IMR-90 (cell line): ENCODE results near the gene KRT80. TPM values are rescaled to one million over a fixed set of nuclear protein-coding genes. Genes with fewer than 3 reads are reported as not detected.

ENCODE experiments used
- ATAC-seq: fragments of 200-7000 bp; cut with Tn5 transposase; 2 replicates; pipeline ENCODE4 v1.9.1; 2020; ENCODE audit warnings: low read depth, mild to moderate bottlenecking, moderate library complexity
- BruUV-seq: library from RNA; stranded (reverse); fragments of 400-500 nt; replicated peaks from 2 replicates; lab custom pipeline; 2021; lab: Mats Ljungman, UMichigan
- CTCF ChIA-PET: fragments of 300-600 bp; formaldehyde crosslinking; extraction: SDS; loops from one replicate; lab custom pipeline; 2021; ENCODE audit warnings: antibody characterized with exemption; lab: Yijun Ruan, JAX
- POLR2A ChIA-PET: fragments of 300-600 bp; sonication (Branson Sonifier 250); formaldehyde crosslinking; loops from one replicate; lab custom pipeline; 2022; ENCODE audit warnings: antibody characterized with exemption; ENCODE audit not compliant: unreplicated experiment; lab: Charles Lee
- DNase-seq: peaks from one replicate; pipeline ENCODE4 v3.0.0; 2013
- H2AFZ ChIP-seq: replicated peaks from 2 replicates; pipeline ENCODE3; 2013; ENCODE audit warnings: low read length, mild to moderate bottlenecking; ENCODE audit not compliant: poor library complexity
- H2AK5ac ChIP-seq: 2 replicates; pipeline ENCODE4 v1.6.1; 2013; ENCODE audit warnings: low read depth, low read length, inconsistent platforms
- H2AK9ac ChIP-seq: replicated peaks from 2 replicates; pipeline ENCODE3; 2013; ENCODE audit warnings: mild to moderate bottlenecking, low read depth, low read length, moderate library complexity; ENCODE audit not compliant: poor library complexity
- H2BK120ac ChIP-seq: 2 replicates; pipeline ENCODE4 v1.6.1; 2013; ENCODE audit warnings: low read depth, low read length, inconsistent platforms
- H2BK15ac ChIP-seq: 3 replicates; pipeline ENCODE4 v1.6.1; 2013; ENCODE audit warnings: low read depth, low read length, inconsistent platforms
- H2BK20ac ChIP-seq: 2 replicates; pipeline ENCODE4 v1.6.1; 2013; ENCODE audit warnings: low read depth, mild to moderate bottlenecking, inconsistent platforms, low read length, moderate library complexity
- H2BK5ac ChIP-seq: 2 replicates; pipeline ENCODE4 v1.6.1; 2013; ENCODE audit warnings: mild to moderate bottlenecking, low read depth, low read length, inconsistent platforms; ENCODE audit not compliant: poor library complexity, severe bottlenecking
- H3K14ac ChIP-seq: replicated peaks from 2 replicates; pipeline ENCODE4 v1.6.1; 2013; ENCODE audit warnings: low read depth, low read length, inconsistent platforms
- H3K18ac ChIP-seq: 2 replicates; pipeline ENCODE4 v1.6.1; 2013; ENCODE audit warnings: low read depth, low read length, control low read depth
- H3K23ac ChIP-seq: 2 replicates; pipeline ENCODE4 v1.6.1; 2013; ENCODE audit warnings: low read depth, low read length, inconsistent platforms
- H3K27ac ChIP-seq: 2 replicates; pipeline ENCODE4 v1.5.1; 2013; ENCODE audit warnings: mild to moderate bottlenecking, control low read depth, low read length; ENCODE audit not compliant: insufficient read depth
- H3K27me3 ChIP-seq: 2 replicates; pipeline ENCODE4 v1.6.1; 2013; ENCODE audit warnings: low read length; ENCODE audit not compliant: control insufficient read depth, insufficient read depth
- H3K36me3 ChIP-seq: 2 replicates; pipeline ENCODE4 v1.6.1; 2013; ENCODE audit warnings: low read length, mixed read lengths; ENCODE audit not compliant: control insufficient read depth, insufficient read depth
- H3K4ac ChIP-seq: 2 replicates; pipeline ENCODE4 v1.6.1; 2013; ENCODE audit warnings: low read depth, low read length, inconsistent platforms
- H3K4me1 ChIP-seq: 2 replicates; pipeline ENCODE4 v1.6.1; 2013; ENCODE audit warnings: low read length, mixed read lengths; ENCODE audit not compliant: control insufficient read depth, insufficient read depth
- H3K4me2 ChIP-seq: 2 replicates; pipeline ENCODE4 v1.6.1; 2013; ENCODE audit warnings: low read depth, mild to moderate bottlenecking, control low read depth, low read length, moderate library complexity
- H3K4me3 ChIP-seq: 2 replicates; pipeline ENCODE4 v1.5.1; 2013; ENCODE audit warnings: low read depth, mild to moderate bottlenecking, control low read depth, low read length, moderate library complexity; ENCODE audit not compliant: insufficient read depth
- H3K56ac ChIP-seq: 2 replicates; pipeline ENCODE4 v1.6.1; 2013; ENCODE audit warnings: low read length, inconsistent platforms; ENCODE audit not compliant: insufficient read depth; ENCODE audit errors: extremely low read depth
- H3K79me1 ChIP-seq, 2 experiments: 2 replicates each; pipeline ENCODE4 v1.6.1; 2013; ENCODE audit warnings: low read length in 2 of 2, inconsistent platforms in 1 of 2, low read depth in 1 of 2
- H3K9ac ChIP-seq: 2 replicates; pipeline ENCODE4 v1.6.1; 2013; ENCODE audit warnings: low read depth, low read length, control low read depth
- H3K9me1 ChIP-seq: 2 replicates; pipeline ENCODE4 v1.6.1; 2013; ENCODE audit warnings: low read length, inconsistent platforms; ENCODE audit not compliant: insufficient read depth
- H3K9me3 ChIP-seq: 2 replicates; pipeline ENCODE4 v1.6.1; 2013; ENCODE audit warnings: low read length; ENCODE audit not compliant: control insufficient read depth, insufficient read depth
- H4K20me1 ChIP-seq: 2 replicates; pipeline ENCODE4 v1.6.1; 2013; ENCODE audit warnings: low read length, inconsistent platforms; ENCODE audit not compliant: insufficient read depth
- H4K5ac ChIP-seq: 2 replicates; pipeline ENCODE4 v1.6.1; 2013; ENCODE audit warnings: mild to moderate bottlenecking, low read depth, low read length, control low read depth
- H4K8ac ChIP-seq, 2 experiments: 2 replicates each; pipeline ENCODE4 v1.6.1; 2013; ENCODE audit warnings: low read depth in 2 of 2, low read length in 2 of 2, control low read depth in 1 of 2, inconsistent platforms in 1 of 2
- H4K91ac ChIP-seq: 2 replicates; pipeline ENCODE4 v1.6.1; 2013; ENCODE audit warnings: low read depth, low read length, inconsistent platforms; ENCODE audit not compliant: insufficient read depth
- FOS ChIP-seq: fragments of 150-350 bp; IDR thresholded peaks from 2 replicates; pipeline ENCODE4 v1.6.1; 2016; ENCODE audit warnings: low read depth, low read length
- RCOR1 ChIP-seq: IDR thresholded peaks from 2 replicates; pipeline ENCODE4 v1.6.1; 2012; ENCODE audit warnings: mild to moderate bottlenecking, low read length, improper control_type of control experiment; ENCODE audit not compliant: insufficient replicate concordance
- RFX5 ChIP-seq: IDR thresholded peaks from 2 replicates; pipeline ENCODE4 v1.8.0; 2012; ENCODE audit warnings: low read depth, mild to moderate bottlenecking, low read length, moderate library complexity
- SMC3 ChIP-seq: fragments of 150-350 bp; IDR thresholded peaks from 2 replicates; pipeline ENCODE4 v1.6.1; 2016; ENCODE audit warnings: low read depth, mild to moderate bottlenecking, antibody characterized with exemption, low read length, moderate library complexity
- WGBS, 2 experiments: methylation state at CpG; one replicate each; pipeline versions ENCODE4 v1.1.5 to v1.1.7; 2013; ENCODE audit warnings: missing lambda C conversion rate in 2 of 2; ENCODE audit not compliant: insufficient read length in 1 of 2; ENCODE audit errors: extremely low coverage in 2 of 2; 5-methylcytosine and 5-hydroxymethylcytosine counted together
- dilution Hi-C: fragments of 300-500 bp; cut with HindIII; formaldehyde crosslinking; loops from one replicate; pipeline ENCODE4 v1.14.3; 2018; ENCODE audit warnings: low sequenced_read_pairs; ENCODE audit not compliant: unreplicated experiment
- in situ Hi-C: fragments of 300-500 bp; cut with MboI; formaldehyde crosslinking; loops from 3 replicates; pipeline ENCODE4 v1.14.3; 2019; ENCODE audit warnings: low sequenced_read_pairs, inconsistent platforms, mixed read lengths
- intact Hi-C: fragments of 100-400 bp; cut with micrococcal nuclease; formaldehyde crosslinking; loops from 2 replicates; pipeline ENCODE4 v1.10.0; 2022
- polyA plus RNA-seq, 3 experiments: library from polyadenylated mRNA; depleted of rRNA; stranded (reverse); fragments of >200 nt; gene quantifications; 2 replicates each; pipeline ENCODE4 v1.2.3, GENCODE V29; 2012; ENCODE audit warnings: low replicate concordance in 1 of 3
- total RNA-seq: library from RNA; depleted of rRNA; stranded (reverse); fragments of >200 nt; gene quantifications from 2 replicates; pipeline ENCODE4 v1.2.3, GENCODE V29; 2012

KRT80 gene
- total and polyA plus RNA-seq, 2 of the 4 experiments (the other 2 are of a cell fraction) = 0.54 to 3.4 TPM

DNA sequence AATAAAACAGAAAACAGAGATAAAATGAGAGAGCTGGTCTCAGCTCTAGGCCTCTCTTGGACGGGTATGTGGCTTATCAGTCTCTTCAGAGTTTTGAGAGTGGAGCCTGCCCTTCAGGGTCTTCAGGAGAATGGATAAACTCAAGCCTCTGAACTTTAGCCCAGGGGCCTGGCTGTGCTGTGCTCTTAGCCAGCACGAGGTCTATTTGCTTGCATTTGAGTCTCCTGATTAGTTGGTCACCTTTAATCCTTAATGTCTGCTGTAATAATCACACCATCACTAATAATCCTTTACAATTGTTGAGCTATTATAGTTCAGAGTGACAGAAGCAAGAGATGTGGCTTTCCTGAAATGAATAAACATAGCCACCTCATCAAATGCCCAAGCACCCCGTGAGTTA is 24.3 kb downstream of the KRT80 start:
- DNase-seq (no peak), ATAC-seq (no peak)
- peak overlapping the region; percentile 71; the same call in 1 of the 2 replicates for H2AK5ac ChIP-seq
- POLR2A ChIA-PET = no interaction called here
- CTCF ChIA-PET = no interaction called here
- no peak overlapping the region for H3K23ac ChIP-seq
- H4K5ac ChIP-seq = no peak overlapping the region
- no peaks in the 10 kb centered on the region for H4K20me1 ChIP-seq
- H3K4me3 ChIP-seq = no peak overlapping the region
- TF ChIP-seq FOS (no peak), RCOR1 (no peak), RFX5 (no peak), SMC3 (no peak)
- H2BK15ac ChIP-seq = no peak overlapping the region
- H3K14ac ChIP-seq = no peak overlapping the region
- peaks cover 18% of the 10 kb centered on the region for H3K4me1 ChIP-seq
- 0 out of 2 replicates have a peak overlapping the region, but pooled peaks have one; percentile 65 for H3K4ac ChIP-seq
- in situ Hi-C loops = loop anchor here (5.0 kb wide), 1 partner anchor 40 kb away; no protein-coding TSS in a partner anchor
- H3K36me3 ChIP-seq = no peaks in the 10 kb centered on the region
- WGBS, 2 experiments = no CpG with 5 or more reads among the region's 3 CpGs
- no TSS peak for BruUV-seq
- no peak overlapping the region for H2BK5ac ChIP-seq
- H3K27ac ChIP-seq = no peak overlapping the region
- H3K4me2 ChIP-seq = no peak overlapping the region
- H2AK9ac ChIP-seq = no peak overlapping the region
- intact Hi-C loops = no loop called here
- no peaks in the 10 kb centered on the region for H3K9me3 ChIP-seq
- no peak overlapping the region for H2AFZ ChIP-seq
- H4K91ac ChIP-seq = no peak overlapping the region
- no peak overlapping the region for H3K9ac ChIP-seq
- no peak overlapping the region for H2BK120ac ChIP-seq
- no peak overlapping the region for H2BK20ac ChIP-seq
- H3K27me3 ChIP-seq = no peaks in the 10 kb centered on the region
- no peak overlapping the region for H3K56ac ChIP-seq
- peaks cover 11% of the 10 kb centered on the region for H3K9me1 ChIP-seq
- no peak overlapping the region for H3K18ac ChIP-seq
- dilution Hi-C loops = no loop called here
- H4K8ac ChIP-seq = no peak overlapping the region
- no peaks in the 10 kb centered on the region for H3K79me1 ChIP-seq
